Body of pancreas (tissue), 4 donors: ENCODE measurements around the gene SYCE3.

Experiments
- CTCF ChIP-seq, 7 experiments: fragments of 450-650 bp in 4 of 7; fragments of 200-600 bp in 3 of 7; sonication (generic) in 3 of 7; IDR thresholded peaks; one replicate each; pipeline ENCODE4 v1.5.1; 2016 to 2019; ENCODE audit warnings: antibody characterized with exemption in 7 of 7
- POLR2A ChIP-seq, 3 donors: fragments of 450-650 bp; IDR thresholded peaks; one replicate each; pipeline ENCODE4 v1.6.1; 2016; ENCODE audit warnings: antibody characterized with exemption in 3 of 3, mild to moderate bottlenecking in 2 of 3

GRCh38 chr22:50502628-50503474 lies 59.9 kb downstream of the SYCE3 start:
- TF ChIP-seq CTCF (IDR thresholded peaks at IDR 0.05) (no peak), POLR2A (IDR thresholded peaks at IDR 0.05) (no peak)
